ENCODE data around the gene SLC16A9.

- TF ChIP-seq CTCF (IDR thresholded peaks at IDR 0.05) (no peak), POLR2AphosphoS5 (IDR thresholded peaks at IDR 0.05; ENCODE audit: low read depth, low read length) (no peak)
Observed at GRCh38 chr10:59624136-59624535, 85.5 kb downstream of the SLC16A9 start.

Measured in Panc1 (cell line).